ENCODE results near the gene ADAM33.

The ADAM33 gene

DNA sequence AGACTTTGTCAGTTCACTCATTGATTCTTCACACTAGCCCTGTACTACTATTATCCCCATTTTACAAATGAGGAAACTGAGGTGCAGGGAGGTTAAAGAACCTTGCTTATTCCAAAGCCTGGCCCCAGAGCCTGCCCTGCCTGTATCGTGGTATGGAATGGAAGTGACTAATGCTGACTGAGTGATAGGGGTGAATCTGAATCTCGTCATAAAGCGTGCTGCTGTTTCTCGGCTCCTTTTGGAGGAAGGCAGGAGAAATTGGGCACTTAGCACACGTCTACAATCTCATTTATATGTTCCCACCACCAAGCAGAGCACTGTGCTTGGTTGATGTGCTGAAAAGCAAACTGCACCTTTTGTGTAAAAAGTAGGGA lies 35.8 kb downstream of the ADAM33 start:
- DNase-seq (ENCODE audit: low read depth in 2 of 2) = no peak

DNA sequence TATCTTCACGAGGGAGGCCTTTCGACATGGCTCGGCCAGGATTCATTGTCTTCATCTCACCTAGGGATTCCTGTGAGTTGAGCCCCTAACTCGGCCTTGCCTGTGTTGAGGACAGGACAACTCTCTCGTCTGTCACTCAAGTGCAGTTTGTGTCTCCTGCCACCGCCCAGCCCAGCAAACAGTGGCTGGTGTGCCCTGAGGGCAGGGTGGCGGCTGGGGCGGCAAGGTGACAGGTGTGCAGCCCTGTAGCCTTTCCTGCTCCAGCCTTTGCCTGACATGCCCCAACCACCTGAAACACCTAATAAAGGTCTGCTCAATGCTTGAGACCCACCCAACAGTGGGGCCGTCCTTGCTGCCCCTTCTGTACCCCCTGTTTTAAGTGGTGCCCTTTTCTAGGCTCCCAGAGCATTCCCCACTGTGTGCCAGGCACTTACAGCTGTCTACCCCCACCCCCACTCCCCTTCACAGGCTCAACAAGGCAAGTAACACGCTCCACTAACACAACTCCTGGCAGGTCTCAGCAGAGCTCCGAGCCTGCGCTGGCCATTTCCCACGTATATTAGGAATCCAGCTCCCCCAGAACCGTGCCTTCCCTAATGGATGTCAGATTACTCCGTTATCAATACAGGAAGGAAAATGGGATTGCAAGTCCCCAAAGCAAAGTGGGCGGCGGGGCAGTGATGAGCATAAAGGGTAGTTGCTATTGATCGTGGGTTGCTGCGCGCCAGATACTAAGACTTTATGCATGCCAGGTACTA lies 36.3 kb downstream of the ADAM33 start:
- DNase-seq (ENCODE audit: low read depth in 2 of 2) = no peak

DNA sequence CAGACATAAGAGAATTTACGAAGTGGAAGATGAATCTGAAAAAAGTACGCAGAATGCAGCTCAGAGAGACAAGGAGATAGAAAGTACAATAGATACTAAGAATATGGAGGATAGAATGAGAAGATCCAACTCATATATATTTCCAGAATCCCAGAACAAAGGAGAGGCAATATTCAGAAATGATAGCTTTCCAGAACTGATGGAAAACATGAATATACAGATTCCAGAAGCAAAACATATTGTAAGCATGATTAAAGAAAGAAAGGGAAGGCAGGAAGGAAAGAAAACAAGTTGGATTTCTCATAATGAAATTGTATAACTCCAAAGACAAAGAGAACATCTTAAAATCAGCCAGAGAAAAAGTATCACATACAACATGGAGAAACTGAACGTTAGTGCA lies 41.6 kb downstream of the ADAM33 start:
- DNase-seq (ENCODE audit: low read depth in 2 of 2) = no peak

DNA sequence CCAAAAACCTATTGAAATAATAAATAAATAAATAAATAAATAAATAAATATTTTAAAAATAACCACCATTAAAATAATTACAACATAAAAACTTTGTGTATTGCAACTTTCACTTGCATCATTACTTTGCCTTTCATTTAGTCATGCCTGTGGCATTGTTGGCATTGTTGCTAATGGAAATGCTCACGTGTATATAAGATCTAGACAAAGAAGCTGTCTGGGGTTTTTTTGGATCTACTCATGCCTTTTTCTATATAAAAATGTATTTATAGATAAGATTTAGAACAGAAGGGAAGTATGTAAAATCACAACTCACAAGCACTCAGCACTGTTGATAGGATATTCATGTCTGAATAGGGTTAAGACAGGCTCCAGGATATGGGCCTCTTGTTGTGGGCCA lies 46.5 kb downstream of the ADAM33 start:
- DNase-seq (ENCODE audit: low read depth in 2 of 2) = no peak

DNA sequence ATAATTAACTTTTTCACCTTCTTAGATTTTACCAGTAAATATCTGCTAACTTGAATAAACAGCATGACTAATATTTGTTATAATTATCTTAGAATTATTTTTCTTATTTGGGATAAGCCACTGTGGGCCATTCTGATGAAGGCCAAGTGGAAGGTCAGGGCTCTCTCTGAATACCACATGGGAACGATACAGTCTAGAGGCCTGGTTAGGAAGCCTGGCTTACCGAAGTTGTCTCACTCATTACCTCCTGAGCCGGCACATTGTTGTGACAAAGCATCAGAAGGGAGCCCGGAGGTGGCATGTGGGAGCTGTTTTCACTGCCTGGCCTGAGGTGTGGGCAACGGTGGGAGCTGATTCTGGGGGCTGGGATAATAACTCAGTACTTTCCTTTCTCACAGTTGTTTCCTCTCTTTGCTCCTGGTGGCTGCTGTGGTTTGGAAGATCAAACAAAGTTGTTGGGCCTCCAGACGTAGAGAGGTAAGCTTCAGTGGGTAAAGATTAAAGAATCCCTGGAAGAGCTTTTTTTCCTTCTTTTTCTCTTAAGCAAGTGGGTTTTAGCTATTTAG lies 47.8 kb downstream of the ADAM33 start:
- DNase-seq (ENCODE audit: low read depth in 2 of 2) = no peak

DNA sequence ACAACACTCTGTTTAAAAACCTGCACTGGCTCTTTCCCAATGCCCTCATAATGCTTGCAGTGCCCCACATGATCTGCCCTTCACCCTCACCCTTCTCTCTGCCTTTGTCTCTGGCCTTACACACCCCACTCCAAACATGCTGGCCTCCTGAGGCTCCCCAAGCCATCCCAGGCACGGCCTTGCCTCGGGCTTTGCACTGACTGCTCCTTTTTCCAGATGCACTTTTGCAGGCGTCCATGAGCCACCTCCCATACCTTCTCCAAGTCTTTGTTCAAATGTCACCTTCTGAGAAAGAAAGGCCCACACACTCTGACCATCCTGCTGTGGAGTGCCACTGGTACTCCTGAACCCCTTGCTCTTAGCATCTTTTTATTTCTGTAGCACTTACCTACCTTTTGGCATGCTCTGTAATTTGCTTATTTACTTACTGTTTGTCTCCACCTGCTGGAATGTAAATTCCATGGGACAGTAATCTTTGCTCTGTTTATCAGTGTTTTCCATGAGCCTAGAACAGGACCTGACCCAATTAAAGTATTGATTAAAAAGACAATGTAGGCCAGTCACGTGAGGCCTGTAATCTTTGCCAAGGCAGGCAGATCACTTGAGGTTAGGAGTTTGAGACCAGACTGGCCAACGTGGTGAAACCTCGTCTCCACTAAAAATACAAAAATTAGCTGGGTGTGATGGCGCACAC lies 49.4 kb downstream of the ADAM33 start:
- no peak for DNase-seq (ENCODE audit: low read depth in 2 of 2)

DNA sequence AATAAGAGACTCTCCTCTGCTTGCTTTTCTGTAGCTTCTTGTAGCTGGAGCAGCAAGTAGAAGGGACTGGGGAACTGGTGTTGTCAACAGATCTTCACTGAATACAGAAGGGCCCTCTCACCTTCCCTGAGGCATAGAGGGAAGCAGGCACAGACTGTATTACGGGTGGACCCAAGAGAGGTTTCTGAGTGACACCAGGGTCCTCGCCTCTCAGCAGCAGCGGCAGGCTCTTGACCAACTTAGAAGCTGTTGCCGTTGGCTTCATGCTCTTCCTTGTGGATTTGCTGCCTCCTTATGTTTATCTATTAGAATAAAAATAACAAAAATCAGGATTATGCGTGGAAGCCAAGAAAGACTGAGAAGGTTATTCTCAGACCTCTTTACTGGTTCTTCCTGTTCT lies 50.3 kb downstream of the ADAM33 start:
- DNase-seq (ENCODE audit: low read depth in 2 of 2) = no peak

DNA sequence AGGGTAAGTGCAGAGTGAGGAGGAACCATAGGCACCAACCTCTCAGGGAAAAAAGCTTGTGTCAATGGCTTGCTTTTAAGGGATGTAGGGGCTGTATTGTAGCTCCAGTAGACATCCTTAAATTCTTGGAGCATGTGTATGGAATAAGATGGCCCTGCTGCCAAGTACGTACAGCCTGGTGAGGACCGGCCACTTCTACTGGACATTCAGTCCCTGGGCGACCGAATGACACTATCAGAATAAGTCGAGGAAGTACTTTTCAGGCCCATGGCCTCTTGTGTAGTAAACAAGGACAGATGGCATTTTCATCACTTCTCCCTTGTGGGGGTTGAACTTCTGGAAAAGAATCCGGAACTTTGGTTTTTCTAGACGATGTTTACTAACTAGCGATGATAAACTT lies 51.4 kb downstream of the ADAM33 start:
- no peak for DNase-seq (ENCODE audit: low read depth in 2 of 2)

DNA sequence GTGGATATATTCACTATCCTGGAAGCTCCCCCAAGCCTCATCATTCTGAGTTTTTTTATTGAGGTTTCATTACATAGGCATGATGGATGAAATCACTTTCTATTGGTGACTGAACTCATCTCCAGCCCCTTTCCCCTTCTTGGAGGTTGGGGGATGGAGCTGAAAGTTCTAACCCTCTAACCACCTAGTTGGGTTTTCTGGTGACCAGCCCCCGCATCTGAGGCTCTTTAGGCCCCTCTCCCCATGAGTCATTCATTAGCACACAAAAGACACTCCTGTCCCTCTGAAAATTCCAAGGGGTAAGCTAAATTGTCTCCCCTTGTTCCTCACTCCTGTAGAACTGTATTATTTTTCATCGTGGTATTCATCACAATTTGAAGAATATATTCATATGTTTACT lies 51.9 kb downstream of the ADAM33 start:
- DNase-seq (ENCODE audit: low read depth in 2 of 2) = no peak

DNA sequence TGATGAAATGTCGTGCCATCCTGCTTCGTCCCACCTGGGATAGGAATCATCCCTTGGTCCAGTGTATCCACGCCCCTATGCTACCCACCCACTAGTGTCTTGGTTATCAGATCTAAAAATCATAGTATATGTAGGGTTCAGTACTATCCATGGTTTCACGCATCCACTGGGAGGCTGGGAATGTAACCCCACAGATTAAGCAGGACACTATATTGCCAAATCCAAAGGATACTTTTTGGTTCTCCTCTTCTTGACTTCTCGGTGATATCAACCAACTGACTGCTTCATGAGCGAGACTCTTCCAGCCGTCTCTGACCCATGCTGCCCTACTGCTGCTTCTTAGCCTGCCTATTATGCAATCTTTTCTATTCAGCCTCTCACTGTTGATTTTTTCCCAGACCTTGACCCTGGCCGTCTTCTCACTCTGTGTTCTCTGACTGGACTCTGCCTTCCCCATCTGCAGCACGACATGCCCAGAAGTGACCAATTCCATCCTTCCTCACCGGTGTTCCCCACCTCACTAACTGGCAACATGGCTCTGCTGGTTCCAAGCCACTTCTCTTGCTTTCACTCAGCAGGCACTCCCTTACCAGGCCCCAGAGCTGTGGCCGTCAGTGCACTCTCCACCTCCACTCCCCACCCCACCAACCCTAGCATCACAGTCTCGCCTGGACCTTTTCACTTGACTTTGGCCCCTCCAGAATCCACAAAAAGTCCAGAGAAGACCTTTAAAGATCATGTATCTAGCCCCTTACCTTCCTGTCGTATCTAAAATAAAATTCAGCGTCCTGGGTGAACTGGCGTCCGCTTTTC lies 53.1 kb downstream of the ADAM33 start:
- DNase-seq (ENCODE audit: low read depth in 2 of 2) = no peak

DNA sequence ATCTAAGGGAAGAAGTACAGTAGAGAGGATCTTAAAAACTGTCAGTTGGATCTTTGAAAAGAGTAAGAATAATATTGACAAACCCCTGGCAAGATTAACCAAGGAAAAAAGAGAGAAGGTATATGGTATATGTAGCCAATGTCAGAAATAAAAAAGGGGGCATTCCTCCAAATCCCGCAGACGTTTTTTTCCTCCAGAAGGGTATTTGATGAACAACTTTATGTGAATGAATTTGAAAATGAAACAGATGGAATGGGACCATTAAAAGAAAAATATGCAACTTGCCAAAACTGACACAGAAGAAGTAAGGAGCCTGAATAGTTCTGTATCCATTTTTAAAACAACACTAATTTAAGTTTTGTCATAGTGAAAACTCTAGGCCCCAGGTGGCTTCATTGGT lies 54.3 kb downstream of the ADAM33 start:
- DNase-seq (ENCODE audit: low read depth in 2 of 2) = no peak

DNA sequence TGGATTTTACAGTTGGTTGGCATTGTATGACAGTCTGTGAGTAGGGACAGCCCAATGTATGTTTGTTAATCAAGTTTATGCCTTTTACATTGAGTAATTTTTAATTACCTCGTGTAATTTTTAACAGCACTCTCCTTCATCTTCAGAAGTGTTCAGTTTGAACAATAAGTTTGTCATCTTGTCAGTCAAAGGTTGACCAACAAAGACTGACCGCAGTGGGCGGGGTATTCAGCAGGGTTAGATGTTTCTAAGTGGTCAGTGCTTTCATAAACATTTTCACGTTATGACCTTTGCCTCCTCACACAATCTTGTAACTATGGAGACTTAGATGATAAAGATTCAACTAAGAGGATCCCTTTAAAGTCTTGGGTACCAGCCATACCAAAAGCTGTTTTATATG lies 59.4 kb downstream of the ADAM33 start:
- DNase-seq (ENCODE audit: low read depth in 2 of 2) = no peak

DNA sequence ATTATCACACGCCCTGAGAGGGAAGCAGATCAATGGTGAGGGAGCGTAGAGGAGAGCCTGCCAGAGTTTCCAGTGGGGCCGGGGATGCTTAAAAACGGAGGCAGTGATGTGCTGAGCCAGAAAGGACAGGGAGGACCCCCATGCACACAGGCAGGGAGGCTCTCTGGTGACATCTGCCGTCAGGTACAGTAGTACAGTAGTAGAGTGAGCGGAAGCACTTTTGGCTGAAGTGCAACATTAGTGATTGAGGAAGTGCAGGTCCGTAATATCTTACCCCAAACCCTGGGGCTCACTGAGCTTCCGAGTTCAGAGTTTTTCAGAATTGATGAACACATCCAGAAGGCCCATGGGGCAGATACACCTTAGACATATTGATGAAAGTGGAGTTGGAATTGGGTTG lies 60.7 kb downstream of the ADAM33 start:
- no peak for DNase-seq (ENCODE audit: low read depth in 2 of 2)

All from fibroblast of skin of left quadriceps (primary cell).